ENCODE results near the gene CCDC12. TPM values are rescaled to one million over a fixed set of nuclear protein-coding genes. Genes with fewer than 3 reads are reported as not detected.
A peak's percentile ranks its signal among the peaks of the same experiment; 100 is the strongest.

CCDC12 gene
- total RNA-seq, 1 experiment from 2014 or later = 47.3 TPM

- CTCF ChIA-PET = no interaction called here
- intact Hi-C loops (cut with micrococcal nuclease; ENCODE audit: unreplicated experiment) = no loop called here
- DNase-seq = no peak
- H3K4me1 Mint-ChIP-seq (ENCODE audit: low read depth, unreplicated experiment) = peaks cover 66% of the 10 kb centered on the region
- no peaks in the 10 kb centered on the region for H3K27me3 Mint-ChIP-seq (ENCODE audit: unreplicated experiment)
- no TSS peak for BruUV-seq (replicated peaks)
- TF ChIP-seq, protein P1, sequence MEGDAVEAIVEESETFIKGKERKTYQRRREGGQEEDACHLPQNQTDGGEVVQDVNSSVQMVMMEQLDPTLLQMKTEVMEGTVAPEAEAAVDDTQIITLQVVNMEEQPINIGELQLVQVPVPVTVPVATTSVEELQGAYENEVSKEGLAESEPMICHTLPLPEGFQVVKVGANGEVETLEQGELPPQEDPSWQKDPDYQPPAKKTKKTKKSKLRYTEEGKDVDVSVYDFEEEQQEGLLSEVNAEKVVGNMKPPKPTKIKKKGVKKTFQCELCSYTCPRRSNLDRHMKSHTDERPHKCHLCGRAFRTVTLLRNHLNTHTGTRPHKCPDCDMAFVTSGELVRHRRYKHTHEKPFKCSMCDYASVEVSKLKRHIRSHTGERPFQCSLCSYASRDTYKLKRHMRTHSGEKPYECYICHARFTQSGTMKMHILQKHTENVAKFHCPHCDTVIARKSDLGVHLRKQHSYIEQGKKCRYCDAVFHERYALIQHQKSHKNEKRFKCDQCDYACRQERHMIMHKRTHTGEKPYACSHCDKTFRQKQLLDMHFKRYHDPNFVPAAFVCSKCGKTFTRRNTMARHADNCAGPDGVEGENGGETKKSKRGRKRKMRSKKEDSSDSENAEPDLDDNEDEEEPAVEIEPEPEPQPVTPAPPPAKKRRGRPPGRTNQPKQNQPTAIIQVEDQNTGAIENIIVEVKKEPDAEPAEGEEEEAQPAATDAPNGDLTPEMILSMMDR (IDR thresholded peaks at IDR 0.05; ENCODE audit: unreplicated experiment) = no peak
- H3K36me3 Mint-ChIP-seq (ENCODE audit: insufficient read depth, unreplicated experiment) = peaks cover 41% of the 10 kb centered on the region
- no peaks in the 10 kb centered on the region for H3K9me3 Mint-ChIP-seq (ENCODE audit: low read depth, unreplicated experiment)
- H3K4me3 Mint-ChIP-seq (ENCODE audit: low read depth, unreplicated experiment) = no peak overlapping the region
- H3K27ac Mint-ChIP-seq (ENCODE audit: unreplicated experiment) = no peak overlapping the region
Measured at GRCh38 chr3:46962427-46962826, 14.1 kb downstream of the CCDC12 start.

DNA sequence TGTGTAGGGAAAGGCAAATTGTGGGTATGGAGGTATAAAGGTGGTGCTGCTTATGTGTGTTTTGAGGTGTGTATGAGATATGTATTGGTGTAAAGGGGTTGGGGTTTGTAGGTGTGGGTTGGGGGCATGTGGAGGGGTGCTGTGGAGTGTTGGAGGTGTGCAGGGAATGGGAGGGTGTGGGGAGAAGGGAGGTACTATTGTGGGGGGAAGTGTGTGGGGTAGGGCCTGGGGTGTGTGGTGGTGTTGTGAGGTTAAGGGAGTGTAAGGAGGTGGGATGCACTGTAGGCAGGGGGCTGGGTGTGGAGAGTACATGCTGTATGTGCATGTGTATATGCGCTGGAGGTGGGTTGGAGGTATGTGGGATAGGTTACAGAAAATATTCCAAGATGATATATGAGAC lies 15.7 kb downstream of the CCDC12 start:
- BruUV-seq (replicated peaks) = no TSS peak
- Mint-ChIP-seq H3K4me3 (ENCODE audit: low read depth, unreplicated experiment) (peak overlapping the region; percentile 50), H3K27ac (ENCODE audit: unreplicated experiment) (peak overlapping the region; percentile 81), H3K9me3 (ENCODE audit: low read depth, unreplicated experiment) (no peaks in the 10 kb centered on the region), H3K4me1 (ENCODE audit: low read depth, unreplicated experiment) (peaks cover 66% of the 10 kb centered on the region), H3K27me3 (ENCODE audit: unreplicated experiment) (no peaks in the 10 kb centered on the region), H3K36me3 (ENCODE audit: insufficient read depth, unreplicated experiment) (peaks cover 41% of the 10 kb centered on the region)
- CTCF ChIA-PET = interaction anchor here (0.7 to 1.1 kb wide), 2 partner anchors 25 to 34 kb away, joined by 3 to 4 read pairs; no protein-coding TSS in a partner anchor
- TF ChIP-seq, protein P1 (IDR thresholded peaks at IDR 0.05; ENCODE audit: unreplicated experiment) = no peak
- intact Hi-C loops (cut with micrococcal nuclease; ENCODE audit: unreplicated experiment) = no loop called here
- no peak for DNase-seq

DNA sequence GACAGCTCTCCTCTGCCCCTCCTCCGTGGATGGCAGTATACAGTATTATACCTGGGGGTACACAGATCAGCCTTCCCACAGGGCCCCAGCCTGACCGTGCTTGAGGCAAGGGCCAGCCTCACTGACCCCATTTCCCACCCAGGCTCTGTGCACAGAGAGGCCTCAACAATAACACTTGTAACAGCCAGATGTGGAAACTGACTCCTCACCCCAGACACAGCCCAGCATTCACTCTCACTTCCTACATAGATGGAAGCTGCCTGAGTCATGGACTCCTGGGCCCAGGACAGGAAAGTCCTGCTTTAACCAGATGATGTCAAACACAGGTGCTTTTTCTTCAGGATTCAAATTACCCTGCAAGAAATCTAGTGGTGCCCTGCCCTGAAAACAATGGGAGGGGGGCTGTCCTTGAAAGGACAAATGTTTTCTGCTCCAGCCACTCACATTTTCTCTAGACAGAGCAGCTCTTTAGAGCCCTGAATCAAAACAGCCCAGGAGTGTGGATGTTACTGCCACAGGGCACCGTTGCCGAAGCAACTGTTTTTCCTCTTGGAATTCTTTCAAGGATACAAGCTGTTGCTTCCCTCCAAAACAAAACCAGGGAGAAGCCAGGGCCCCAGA lies 16.4 kb downstream of the CCDC12 start:
- Mint-ChIP-seq H3K4me3 (ENCODE audit: low read depth, unreplicated experiment) (peak overlapping the region; percentile 50), H3K27ac (ENCODE audit: unreplicated experiment) (peak overlapping the region; percentile 81), H3K27me3 (ENCODE audit: unreplicated experiment) (no peaks in the 10 kb centered on the region), H3K36me3 (ENCODE audit: insufficient read depth, unreplicated experiment) (peaks cover 41% of the 10 kb centered on the region), H3K9me3 (ENCODE audit: low read depth, unreplicated experiment) (no peaks in the 10 kb centered on the region), H3K4me1 (ENCODE audit: low read depth, unreplicated experiment) (peaks cover 66% of the 10 kb centered on the region)
- CTCF ChIA-PET = interaction anchor here (0.7 to 1.1 kb wide), 2 partner anchors 25 to 34 kb away, joined by 3 to 4 read pairs; no protein-coding TSS in a partner anchor
- BruUV-seq (replicated peaks) = no TSS peak
- intact Hi-C loops (cut with micrococcal nuclease; ENCODE audit: unreplicated experiment) = no loop called here
- DNase-seq = peak; percentile 54
- TF ChIP-seq, protein P1 (IDR thresholded peaks at IDR 0.05; ENCODE audit: unreplicated experiment) = no peak

- Mint-ChIP-seq H3K36me3 (ENCODE audit: insufficient read depth, unreplicated experiment) (peaks cover 38% of the 10 kb centered on the region), H3K27ac (ENCODE audit: unreplicated experiment) (peak overlapping the region; percentile 81), H3K9me3 (ENCODE audit: low read depth, unreplicated experiment) (no peaks in the 10 kb centered on the region), H3K4me1 (ENCODE audit: low read depth, unreplicated experiment) (peaks cover 74% of the 10 kb centered on the region), H3K27me3 (ENCODE audit: unreplicated experiment) (no peaks in the 10 kb centered on the region), H3K4me3 (ENCODE audit: low read depth, unreplicated experiment) (no peak overlapping the region)
- CTCF ChIA-PET = no interaction called here
- intact Hi-C loops (cut with micrococcal nuclease; ENCODE audit: unreplicated experiment) = no loop called here
- no TSS peak for BruUV-seq (replicated peaks)
- no peak for DNase-seq
- TF ChIP-seq, protein P1 (IDR thresholded peaks at IDR 0.05; ENCODE audit: unreplicated experiment) = no peak
Measured at GRCh38 chr3:46959161-46959511, 17.4 kb downstream of the CCDC12 start.

Data from Calu3 (cell line).